ENCODE measurements around the gene AQP12B. TPM values are rescaled to one million over a fixed set of nuclear protein-coding genes. Genes with fewer than 3 reads are reported as not detected.
A peak's percentile ranks its signal among the peaks of the same experiment; 100 is the strongest.
"Not testable (repeated sequence)": the region's sequence is repeated elsewhere in the genome, so short reads cannot be mapped to it uniquely, and the experiment has no call there.

AQP12B gene
- total RNA-seq, 8 experiments from 2014 or later: 0.05 to 0.52 (median 0.21) TPM; not detected in 1

- WGBS, 10 experiments: 0 to 60% methylated on average over 1 of the region's 18 CpGs; no CpG with 5 or more reads in 8 of the 10 experiments
- H3K27ac ChIP-seq; H3K4me1 ChIP-seq (replicated peaks in 1 of 2); ATAC-seq (replicated peaks in 6 of 8); in situ Hi-C loops (cut with MboI; ENCODE audit: low pct_unique_long_range_greater_than_20kb in 2 of 9, low sequenced_read_pairs in 9 of 9, unreplicated experiment in 9 of 9); H3K4me3 ChIP-seq: not testable (repeated sequence)
These were observed 7.9 kb upstream of the AQP12B start for GRCh38 chr2:240690421-240691074.

- no peaks in the 10 kb centered on the region for H3K4me1 ChIP-seq (replicated peaks in 1 of 2)
These were observed 7.3 kb upstream of the AQP12B start for GRCh38 chr2:240689975-240690374.

GRCh38 chr2:240688553-240688919 is 5.9 kb upstream of the AQP12B start:
- H3K27ac ChIP-seq: no peak overlapping the region
- 60% methylated on average over 1 of the region's 9 CpGs; no CpG with 5 or more reads in 9 of the 10 experiments for WGBS, 10 experiments
- in situ Hi-C loops (cut with MboI; ENCODE audit: low pct_unique_long_range_greater_than_20kb in 2 of 9, low sequenced_read_pairs in 9 of 9, unreplicated experiment in 9 of 9): no loop called here
- no peak for ATAC-seq (replicated peaks in 6 of 8)
- H3K4me3 ChIP-seq: no peak overlapping the region
- no peaks in the 10 kb centered on the region for H3K4me1 ChIP-seq (replicated peaks in 1 of 2)

More at GRCh38 chr2:240689975-240690374, 7.3 kb upstream of the AQP12B start:
- Histone ChIP-seq H3K4me3 (no peak overlapping the region), H3K27ac (no peak overlapping the region)
- no peak for ATAC-seq (replicated peaks in 6 of 8)
- in situ Hi-C loops (cut with MboI; ENCODE audit: low pct_unique_long_range_greater_than_20kb in 2 of 9, low sequenced_read_pairs in 9 of 9, unreplicated experiment in 9 of 9): no loop called here
- WGBS, 10 experiments: 20 to 51% methylated on average over 1 to 3 of the region's 11 CpGs; no CpG with 5 or more reads in 8 of the 10 experiments

- no peaks in the 10 kb centered on the region for H3K4me1 ChIP-seq (replicated peaks in 1 of 2)
- in situ Hi-C loops (cut with MboI; ENCODE audit: low pct_unique_long_range_greater_than_20kb in 2 of 9, low sequenced_read_pairs in 9 of 9, unreplicated experiment in 9 of 9): no loop called here
- WGBS, 10 experiments: 0 to 14% (median 0%) methylated on average over 1 of the region's 14 CpGs; no CpG with 5 or more reads in 7 of the 10 experiments
- ATAC-seq (replicated peaks in 6 of 8): no peak
- no peak overlapping the region for H3K27ac ChIP-seq
- no peak overlapping the region for H3K4me3 ChIP-seq
These were observed 5.3 kb upstream of the AQP12B start for GRCh38 chr2:240687741-240688552.

GRCh38 chr2:240687045-240687740 is 4.5 kb upstream of the AQP12B start:
- WGBS, 10 experiments: 73 to 94% (median 93%) methylated on average over 3 to 5 of the region's 20 CpGs; no CpG with 5 or more reads in 7 of the 10 experiments
- no peak for ATAC-seq (replicated peaks in 6 of 8)
- in situ Hi-C loops (cut with MboI; ENCODE audit: low pct_unique_long_range_greater_than_20kb in 2 of 9, low sequenced_read_pairs in 9 of 9, unreplicated experiment in 9 of 9): no loop called here
- Histone ChIP-seq H3K4me1 (replicated peaks in 1 of 2) (no peaks in the 10 kb centered on the region), H3K4me3 (no peak overlapping the region), H3K27ac (no peak overlapping the region)

- Histone ChIP-seq H3K4me3 (no peak overlapping the region), H3K4me1 (replicated peaks in 1 of 2) (no peaks in the 10 kb centered on the region), H3K27ac (no peak overlapping the region)
- whole genome bisulfite sequencing, 10 experiments: 0 to 72% (median 42%) methylated on average over 1 to 6 of the region's 6 CpGs; no CpG with 5 or more reads in 4 of the 10 experiments
- ATAC-seq (replicated peaks in 6 of 8): no peak
- in situ Hi-C loops (cut with MboI; ENCODE audit: low pct_unique_long_range_greater_than_20kb in 2 of 9, low sequenced_read_pairs in 9 of 9, unreplicated experiment in 9 of 9): no loop called here
These were observed 3.8 kb upstream of the AQP12B start for GRCh38 chr2:240686460-240686859.

GRCh38 chr2:240685771-240686371 is 3.2 kb upstream of the AQP12B start:
- peak in 6 of 8 experiments; percentile 20 to 68 (median 40) for ATAC-seq (replicated peaks in 6 of 8)
- Histone ChIP-seq H3K4me3 (no peak overlapping the region), H3K4me1 (replicated peaks in 1 of 2) (no peaks in the 10 kb centered on the region), H3K27ac (no peak overlapping the region)
- WGBS, 10 experiments: 81% methylated on average over 3 of the region's 10 CpGs; no CpG with 5 or more reads in 9 of the 10 experiments
- in situ Hi-C loops (cut with MboI; ENCODE audit: low pct_unique_long_range_greater_than_20kb in 2 of 9, low sequenced_read_pairs in 9 of 9, unreplicated experiment in 9 of 9): no loop called here

- in situ Hi-C loops (cut with MboI; ENCODE audit: low pct_unique_long_range_greater_than_20kb in 2 of 9, low sequenced_read_pairs in 9 of 9, unreplicated experiment in 9 of 9); H3K27ac ChIP-seq; H3K4me1 ChIP-seq (replicated peaks in 1 of 2); H3K4me3 ChIP-seq; ATAC-seq (replicated peaks in 6 of 8): not testable (repeated sequence)
- WGBS, 10 experiments: 33 to 80% methylated on average over 1 to 4 of the region's 15 CpGs; no CpG with 5 or more reads in 8 of the 10 experiments
These were observed 1.5 kb upstream of the AQP12B start for GRCh38 chr2:240683980-240684728.

GRCh38 chr2:240683329-240683979 is 769 bp upstream of the AQP12B start:
- H3K27ac ChIP-seq; ATAC-seq (replicated peaks in 6 of 8); H3K4me1 ChIP-seq (replicated peaks in 1 of 2); in situ Hi-C loops (cut with MboI; ENCODE audit: low pct_unique_long_range_greater_than_20kb in 2 of 9, low sequenced_read_pairs in 9 of 9, unreplicated experiment in 9 of 9); H3K4me3 ChIP-seq: not testable (repeated sequence)
- WGBS, 10 experiments: no CpG with 5 or more reads among the region's 15 CpGs

GRCh38 chr2:240680185-240680584 is 2.5 kb downstream of the AQP12B start:
- H3K4me1 ChIP-seq (replicated peaks in 1 of 2); H3K4me3 ChIP-seq; ATAC-seq (replicated peaks in 6 of 8); H3K27ac ChIP-seq; in situ Hi-C loops (cut with MboI; ENCODE audit: low pct_unique_long_range_greater_than_20kb in 2 of 9, low sequenced_read_pairs in 9 of 9, unreplicated experiment in 9 of 9): not testable (repeated sequence)
- WGBS, 10 experiments: no CpG with 5 or more reads among the region's 11 CpGs

GRCh38 chr2:240678909-240679308 is 3.8 kb downstream of the AQP12B start:
- H3K4me3 ChIP-seq; in situ Hi-C loops (cut with MboI; ENCODE audit: low pct_unique_long_range_greater_than_20kb in 2 of 9, low sequenced_read_pairs in 9 of 9, unreplicated experiment in 9 of 9); H3K27ac ChIP-seq; H3K4me1 ChIP-seq (replicated peaks in 1 of 2): not testable (repeated sequence)
- WGBS, 10 experiments: no CpG with 5 or more reads among the region's 19 CpGs
- peak in 1 of 8 experiments; percentile 30 for ATAC-seq (replicated peaks in 6 of 8)

GRCh38 chr2:240678043-240678442 is 4.6 kb downstream of the AQP12B start:
- WGBS, 10 experiments: no CpG with 5 or more reads among the region's 14 CpGs
- in situ Hi-C loops (cut with MboI; ENCODE audit: low pct_unique_long_range_greater_than_20kb in 2 of 9, low sequenced_read_pairs in 9 of 9, unreplicated experiment in 9 of 9); H3K4me3 ChIP-seq; H3K4me1 ChIP-seq (replicated peaks in 1 of 2); H3K27ac ChIP-seq: not testable (repeated sequence)
- ATAC-seq (replicated peaks in 6 of 8): peak in 4 of 8 experiments; percentile 10 to 43 (median 27)

All from motor neuron (in vitro differentiated cells).